HG02571 (cell line): ENCODE results near the gene MGAT4B.
A peak's percentile ranks its signal among the peaks of the same experiment; 100 is the strongest.

Source experiments
- ATAC-seq: cut with Tn5 transposase; IDR thresholded peaks from one replicate; pipeline ENCODE4 v1.9.1; 2021; ENCODE audit warnings: mild to moderate bottlenecking, moderate library complexity; ENCODE audit not compliant: unreplicated experiment

The MGAT4B gene

GRCh38 chr5:179773686-179774040 is 33.0 kb downstream of the MGAT4B start:
- no peak for ATAC-seq

DNA sequence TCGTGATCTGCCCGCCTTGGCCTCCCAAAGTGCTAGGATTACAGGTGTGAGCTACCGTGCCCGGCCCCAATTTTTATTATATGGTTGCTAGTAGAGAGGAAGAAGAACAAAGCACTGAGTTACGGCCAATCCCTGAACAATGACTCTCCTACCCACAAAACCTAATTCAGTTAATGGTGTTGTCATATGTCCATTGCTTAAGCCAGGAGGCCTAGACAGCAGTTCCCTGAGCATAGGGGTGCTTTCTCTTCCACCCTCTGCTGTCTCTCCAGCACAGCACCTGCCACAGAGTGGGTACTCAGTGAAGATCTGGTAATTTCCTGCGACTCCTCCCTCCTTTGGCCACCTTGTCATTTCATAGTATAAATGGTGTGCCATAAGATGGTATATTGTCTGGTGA is 34.3 kb downstream of the MGAT4B start:
- no peak for ATAC-seq

DNA sequence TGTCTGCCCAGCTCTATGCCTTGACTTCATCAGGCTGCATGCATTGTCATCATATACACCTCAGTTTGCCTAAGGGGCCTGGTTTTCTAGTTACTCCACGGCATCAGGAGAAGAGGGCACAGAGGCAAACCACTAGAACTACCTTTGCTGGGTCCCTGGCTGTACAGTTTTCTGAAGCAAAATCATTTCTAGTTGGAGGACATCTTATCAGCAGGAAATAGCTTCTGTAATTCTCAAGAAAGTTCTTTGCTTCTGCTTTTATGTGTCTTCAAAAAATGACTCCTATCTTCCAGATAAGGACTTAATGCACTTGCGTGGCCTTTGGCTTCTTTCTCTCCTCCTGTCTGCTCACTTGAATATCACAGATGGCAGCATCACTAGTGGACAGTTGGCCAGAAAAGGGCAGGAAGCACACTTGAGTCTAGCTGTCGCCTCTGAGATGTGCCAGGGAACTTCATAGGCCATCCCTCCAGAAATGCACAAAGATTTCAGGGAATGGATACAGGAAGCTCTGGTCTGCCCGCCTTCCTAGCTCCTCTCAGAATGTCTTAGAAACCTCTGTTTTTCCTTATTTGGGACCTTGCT is 35.3 kb downstream of the MGAT4B start:
- ATAC-seq, result no peak

DNA sequence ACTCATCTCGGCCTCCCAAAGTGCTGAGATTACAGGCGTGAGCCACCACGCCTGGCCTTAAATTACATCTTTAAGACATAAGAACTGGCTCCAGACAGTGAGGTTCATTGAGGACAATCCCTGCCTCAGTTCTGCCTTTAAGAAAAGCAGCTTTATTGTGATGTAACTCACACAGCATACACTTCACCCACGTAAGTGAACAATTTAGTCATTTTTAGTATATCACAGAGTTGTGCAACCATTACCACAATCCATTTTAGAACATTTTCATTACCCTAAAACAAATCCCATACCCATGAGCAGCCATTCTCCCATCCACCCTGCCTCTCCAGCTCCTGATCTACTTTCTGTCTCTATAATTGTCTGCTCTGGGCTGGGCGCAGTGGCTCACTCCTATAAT is 36.9 kb downstream of the MGAT4B start:
- ATAC-seq, result no peak

DNA sequence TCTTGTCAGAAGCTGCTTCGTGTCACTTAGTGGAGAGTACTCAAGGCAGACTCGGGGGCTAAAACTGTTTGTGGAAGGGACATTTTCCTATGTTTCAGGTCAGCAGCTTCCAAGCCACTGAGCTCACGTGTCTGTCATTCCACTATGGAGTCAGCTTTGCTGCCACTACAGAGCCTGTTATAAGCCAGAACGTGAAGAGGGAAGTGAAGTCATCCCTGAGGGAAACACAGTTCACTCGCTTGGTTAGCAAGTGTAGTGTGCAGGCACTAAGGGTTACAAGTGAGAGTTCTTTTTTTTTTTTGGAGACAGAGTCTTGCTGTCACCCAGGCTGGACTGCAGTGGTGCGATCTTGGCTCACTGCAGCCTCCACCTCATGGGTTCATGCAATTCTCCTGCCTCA is 37.4 kb downstream of the MGAT4B start:
- no peak for ATAC-seq

GRCh38 chr5:179768326-179769085 is 38.2 kb downstream of the MGAT4B start:
- no peak for ATAC-seq

GRCh38 chr5:179767496-179768100 is 39.1 kb downstream of the MGAT4B start:
- no peak for ATAC-seq

DNA sequence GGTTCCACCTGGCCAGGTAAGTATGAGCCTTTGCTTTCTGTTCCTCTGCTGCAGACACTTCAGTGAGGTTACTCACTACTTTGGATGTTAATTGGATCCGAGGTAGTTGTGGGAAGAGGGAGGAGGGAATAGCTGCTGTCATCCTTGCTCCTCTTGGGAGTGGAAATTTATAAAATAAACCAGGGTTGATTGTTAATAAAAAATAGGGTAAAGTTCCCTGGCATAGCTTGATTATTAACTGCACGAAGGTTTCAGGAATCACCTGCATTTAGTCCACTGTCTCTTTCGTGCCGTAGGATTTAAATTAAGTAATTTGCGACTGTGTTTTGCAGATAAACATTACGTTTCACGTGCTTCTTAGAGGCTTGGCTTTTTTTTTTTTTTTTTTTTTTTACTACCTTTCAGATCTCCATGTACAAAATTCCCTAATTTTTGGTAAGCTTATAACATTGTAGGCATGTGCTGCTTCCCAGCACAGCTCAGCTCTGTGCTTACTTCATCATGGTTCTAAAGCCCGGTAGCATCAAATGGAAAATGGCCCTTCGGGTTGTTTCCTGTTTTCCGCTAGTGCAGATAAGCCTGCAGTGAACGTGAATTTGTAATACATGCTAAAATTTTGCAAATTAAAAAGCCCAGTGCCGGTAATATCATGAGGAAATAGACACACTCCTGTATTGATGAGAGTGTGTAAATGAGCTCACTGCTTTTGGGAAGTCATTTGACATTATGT is 39.8 kb downstream of the MGAT4B start:
- ATAC-seq, result no peak

GRCh38 chr5:179766021-179766725 is 40.5 kb downstream of the MGAT4B start:
- ATAC-seq, result no peak

DNA sequence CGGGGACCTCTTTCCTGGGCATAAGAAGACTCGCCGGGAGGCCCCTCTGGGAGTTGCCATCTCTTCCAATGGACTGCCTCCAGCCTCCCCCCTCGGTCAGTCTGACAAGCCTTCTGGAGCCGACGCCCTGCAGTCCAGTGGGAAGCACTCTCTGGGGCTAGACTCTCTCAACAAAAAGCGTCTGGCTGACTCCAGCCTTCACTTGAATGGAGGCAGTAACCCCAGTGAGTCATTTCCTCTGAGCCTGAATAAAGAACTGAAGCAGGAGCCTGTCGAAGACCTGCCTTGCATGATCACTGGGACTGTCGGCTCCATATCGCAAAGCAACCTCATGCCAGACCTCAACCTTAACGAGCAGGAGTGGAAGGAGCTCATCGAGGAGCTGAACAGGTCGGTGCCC is 41.3 kb downstream of the MGAT4B start:
- ATAC-seq, result no peak

- ATAC-seq, result no peak
These were observed 42.6 kb downstream of the MGAT4B start for GRCh38 chr5:179764056-179764455.

- ATAC-seq, result no peak
These were observed 43.3 kb downstream of the MGAT4B start for GRCh38 chr5:179763215-179763945.

DNA sequence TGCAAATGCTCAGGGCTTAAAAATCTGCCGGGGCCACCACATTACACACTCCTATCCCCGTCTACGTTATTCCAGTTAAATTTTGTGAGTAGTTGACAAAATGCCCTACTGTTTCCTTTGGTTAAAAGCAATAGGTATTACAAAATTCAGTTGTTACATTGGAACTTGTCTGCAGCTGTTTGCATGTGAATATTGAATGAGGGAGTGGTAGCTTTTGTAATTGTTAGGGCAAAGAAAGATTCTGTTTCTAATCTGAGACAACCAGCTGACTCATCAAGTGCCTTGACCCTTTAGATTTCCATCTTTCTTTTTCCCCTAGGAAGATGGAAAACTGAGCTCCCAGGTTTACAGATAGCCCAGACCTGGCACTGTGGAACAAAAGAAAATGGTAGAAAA is 43.9 kb downstream of the MGAT4B start:
- ATAC-seq, result no peak

DNA sequence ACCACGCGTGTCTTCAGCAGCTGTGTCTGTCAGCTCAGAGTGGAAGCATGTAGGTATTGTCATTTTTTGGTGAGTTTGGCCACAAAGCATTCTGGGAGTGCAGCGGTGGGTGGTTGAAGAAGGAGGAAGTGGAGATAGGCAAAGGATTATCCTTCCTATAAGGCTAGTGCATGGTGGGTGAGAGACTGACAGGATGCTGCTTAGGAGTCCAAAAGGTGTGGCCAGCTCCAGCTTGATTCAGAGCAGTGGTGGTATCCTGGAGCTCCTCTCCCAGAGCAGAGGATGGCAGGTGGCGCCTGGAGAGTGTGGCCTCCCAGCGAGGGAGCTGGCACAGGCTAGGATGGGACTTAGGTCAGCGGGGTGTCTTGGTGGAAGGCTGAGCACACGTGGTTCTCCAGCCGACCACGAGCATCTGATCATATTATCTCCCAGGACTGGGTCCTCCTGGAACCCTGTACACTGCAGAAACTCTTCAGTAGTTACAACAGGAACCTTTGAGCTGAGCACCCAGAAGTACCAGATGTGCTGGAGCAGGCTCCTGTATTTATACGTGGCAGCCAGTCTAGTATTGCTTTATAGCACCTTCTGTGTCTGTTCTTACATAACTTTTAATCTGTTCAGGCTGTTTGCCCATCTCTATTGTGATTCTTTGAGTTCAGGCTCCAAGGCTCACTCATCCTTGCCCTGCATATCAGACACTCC is 44.4 kb downstream of the MGAT4B start:
- no peak for ATAC-seq

DNA sequence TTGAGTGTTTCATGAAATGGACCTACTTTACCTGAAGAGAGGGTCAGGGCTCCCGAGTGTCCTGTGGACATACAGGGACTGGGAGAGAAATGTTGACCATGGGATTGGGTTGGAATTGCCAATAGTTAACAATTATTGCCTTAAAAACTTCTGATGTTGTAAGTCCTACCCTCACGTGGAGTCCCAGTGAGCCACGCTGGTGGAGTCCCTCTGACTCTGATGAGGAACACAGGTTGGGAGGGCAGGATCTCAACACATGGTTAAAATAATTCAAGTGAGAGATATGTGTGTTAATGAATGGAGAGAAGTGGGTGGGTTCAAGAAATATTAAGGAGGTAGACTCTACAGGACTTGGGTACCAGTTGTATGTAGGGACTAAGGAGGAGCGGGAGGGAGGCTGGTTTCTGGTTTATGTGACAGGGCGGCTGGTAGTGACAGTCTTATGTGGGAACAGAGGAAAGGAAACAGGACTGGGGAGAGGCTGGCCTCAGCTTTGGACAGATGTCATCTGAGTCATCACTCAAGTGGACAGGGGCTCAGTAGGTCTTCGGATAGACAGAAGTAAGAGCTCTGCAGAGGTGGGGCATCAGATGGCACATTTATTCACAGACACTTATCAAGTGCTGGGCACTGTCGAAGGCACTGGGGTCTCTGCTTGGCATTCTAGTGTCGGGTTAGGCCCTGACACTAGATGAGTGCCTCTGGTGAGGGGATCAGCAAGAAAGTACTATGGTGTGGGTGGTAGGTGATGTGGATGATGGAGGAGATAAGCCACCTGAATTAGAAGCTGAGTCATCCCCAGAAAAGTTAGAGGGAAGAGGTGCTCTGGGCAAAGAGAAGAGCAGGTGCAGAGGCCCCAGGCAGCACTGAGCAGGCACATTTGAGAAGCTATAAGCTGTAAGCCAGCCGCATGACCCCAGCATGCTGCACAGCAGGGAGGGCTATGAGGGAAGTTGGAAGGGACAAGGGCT is 46.8 kb downstream of the MGAT4B start:
- peak; percentile 44 for ATAC-seq

GRCh38 chr5:179758955-179759354 is 47.7 kb downstream of the MGAT4B start:
- no peak for ATAC-seq

DNA sequence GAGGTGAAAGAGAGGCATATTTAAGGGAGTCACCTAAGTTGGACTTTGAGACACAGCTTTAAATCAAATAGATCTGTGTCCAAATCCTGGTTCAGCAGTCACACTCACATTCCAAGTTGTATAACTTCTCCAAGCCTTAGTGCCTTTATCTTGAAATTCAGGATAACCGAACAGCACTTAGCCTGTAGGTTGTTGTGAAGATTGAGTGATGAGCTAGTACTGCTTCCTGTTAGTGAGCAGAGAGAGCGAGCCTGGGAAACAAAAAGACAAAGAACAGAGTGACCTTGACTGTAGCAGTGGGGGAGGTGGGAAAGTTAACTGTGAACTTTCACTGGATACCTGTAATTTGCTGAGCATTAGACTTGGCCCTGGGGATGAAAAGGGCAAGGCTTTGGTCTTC is 51.6 kb downstream of the MGAT4B start:
- no peak for ATAC-seq

DNA sequence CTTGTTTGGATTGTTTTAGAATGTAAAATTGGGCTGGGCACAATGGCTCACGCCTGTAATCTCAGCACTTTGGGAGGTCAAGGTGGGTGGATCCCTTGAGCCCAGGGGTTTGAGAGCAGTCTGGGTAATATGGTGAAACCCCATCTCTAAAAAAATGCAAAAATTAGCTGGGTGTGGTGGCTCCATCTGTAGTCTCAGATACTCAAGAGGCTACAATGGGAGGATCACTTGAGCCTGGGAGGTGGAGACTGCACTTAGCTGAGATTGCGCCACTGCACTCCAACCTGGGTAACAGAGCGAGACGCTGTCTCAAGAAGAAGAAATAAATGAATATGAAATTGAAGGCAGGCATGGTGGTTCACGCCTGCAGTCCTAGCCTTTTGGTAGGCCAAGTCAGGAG is 52.7 kb downstream of the MGAT4B start:
- no peak for ATAC-seq
